DMS53 (cell line): Measurements from ENCODE around the gene MAGEB17.
A peak's percentile ranks its signal among the peaks of the same experiment; 100 is the strongest.
"Not testable (repeated sequence)": the region's sequence is repeated elsewhere in the genome, so short reads cannot be mapped to it uniquely, and the experiment has no call there.

Experiments used
- DNase-seq: peaks from one replicate; lab custom pipeline; 2025; lab: John Stamatoyannopoulos, UW

The MAGEB17 gene

GRCh38 chrX:16167181-16167580, at the start of gene MAGEB17:
Gene MAGEB17 (plus strand): TSS chrX:16167481. CDS start chrX:16170383, 2,902 bp downstream.
- no peak for DNase-seq

GRCh38 chrX:16119353-16120220, 47.7 kb upstream of the MAGEB17 start:
- DNase-seq, result no peak

- peak; percentile 7 for DNase-seq
These were observed 46.9 kb upstream of the MAGEB17 start for GRCh38 chrX:16120431-16120830.

GRCh38 chrX:16123222-16123786, 44.0 kb upstream of the MAGEB17 start, which contains the start of gene GRPR:
Gene GRPR (plus strand): TSS chrX:16123565. CDS start chrX:16123954, 389 bp downstream.
- peak; percentile 94 for DNase-seq

- no peak for DNase-seq
These were observed 43.1 kb upstream of the MAGEB17 start for GRCh38 chrX:16124201-16124600.

- DNase-seq, result peak; percentile 11
These were observed 41.6 kb upstream of the MAGEB17 start for GRCh38 chrX:16125520-16126149.

GRCh38 chrX:16130707-16131106, 36.6 kb upstream of the MAGEB17 start:
- DNase-seq, result peak; percentile 45

- no peak for DNase-seq
These were observed 32.3 kb upstream of the MAGEB17 start for GRCh38 chrX:16134936-16135335.

GRCh38 chrX:16136080-16136479, 31.2 kb upstream of the MAGEB17 start:
- DNase-seq, result no peak

- DNase-seq, result no peak
These were observed 29.7 kb upstream of the MAGEB17 start for GRCh38 chrX:16137416-16138107.

GRCh38 chrX:16138108-16138427, 29.2 kb upstream of the MAGEB17 start:
- DNase-seq, result peak; percentile 2

GRCh38 chrX:16140448-16140847, 26.8 kb upstream of the MAGEB17 start:
- DNase-seq, result no peak

GRCh38 chrX:16140983-16141382, 26.3 kb upstream of the MAGEB17 start:
- no peak for DNase-seq

GRCh38 chrX:16141422-16142245, 25.6 kb upstream of the MAGEB17 start:
- DNase-seq, result no peak

GRCh38 chrX:16142246-16142558, 25.1 kb upstream of the MAGEB17 start:
- DNase-seq, result no peak

- DNase-seq, result no peak
These were observed 23.3 kb upstream of the MAGEB17 start for GRCh38 chrX:16143968-16144367.

GRCh38 chrX:16144420-16144819, 22.9 kb upstream of the MAGEB17 start:
- DNase-seq, result no peak

GRCh38 chrX:16145093-16145492, 22.2 kb upstream of the MAGEB17 start:
- not testable (repeated sequence) for DNase-seq

- no peak for DNase-seq
These were observed 21.6 kb upstream of the MAGEB17 start for GRCh38 chrX:16145656-16146055.

GRCh38 chrX:16148896-16149295, 18.4 kb upstream of the MAGEB17 start:
- DNase-seq, result no peak

- no peak for DNase-seq
These were observed 11.6 kb upstream of the MAGEB17 start for GRCh38 chrX:16155581-16156096.
